ENCODE measurements around the gene RSAD2.

Gene RSAD2

DNA sequence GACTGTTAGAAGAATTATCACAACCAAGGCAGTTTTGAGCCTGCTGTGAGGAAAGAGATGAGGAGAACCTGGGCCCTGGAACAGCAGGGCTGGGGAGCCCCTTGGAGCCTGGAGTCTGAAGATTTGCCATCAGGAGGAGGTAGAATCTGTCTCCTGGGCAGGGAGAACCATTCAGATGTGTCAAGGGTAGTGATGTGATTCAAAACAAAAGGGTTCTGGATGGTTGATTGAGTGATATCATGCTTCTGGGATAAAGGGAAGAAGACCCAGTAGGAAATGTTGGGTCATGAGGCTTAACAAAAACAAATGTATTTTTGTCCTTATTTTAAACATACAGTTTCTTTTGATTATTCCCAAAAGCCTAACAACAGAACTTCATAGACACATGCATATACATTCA lies 68.2 kb downstream of the RSAD2 start:
- no peak for DNase-seq (ENCODE audit: low spot score)

DNA sequence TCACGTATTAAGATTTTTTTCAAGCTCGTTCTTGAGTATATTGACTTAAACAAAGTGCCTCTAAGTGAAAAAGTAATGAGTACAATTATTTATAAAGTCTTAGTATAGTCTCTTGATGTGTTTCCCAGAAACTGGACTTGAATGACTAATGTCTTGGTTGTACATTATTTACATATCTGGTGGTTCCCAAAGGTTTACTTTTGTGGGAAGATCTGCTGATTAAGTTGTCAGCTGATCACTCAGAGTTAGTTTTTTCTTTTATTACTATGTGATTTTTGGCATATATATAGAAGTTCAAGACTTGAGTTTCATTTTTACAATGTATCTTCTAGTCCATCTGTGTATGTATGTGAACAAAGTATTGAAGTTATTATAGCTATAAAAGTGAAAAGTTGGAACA lies 69.1 kb downstream of the RSAD2 start:
- no peak for DNase-seq (ENCODE audit: low spot score)
